Renal pelvis (tissue), 12 donors: ENCODE measurements around the gene GATAD2A. TPM values are rescaled to one million over a fixed set of nuclear protein-coding genes. Genes with fewer than 3 reads are reported as not detected.
"Not testable (repeated sequence)": the region's sequence is repeated elsewhere in the genome, so short reads cannot be mapped to it uniquely, and the experiment has no call there.

Experiments
- DNase-seq: peaks from one replicate; pipeline ENCODE4 v3.0.0-alpha.2; 2013
- long read RNA-seq, 16 experiments: transcript quantifications; one replicate each; lab custom pipeline, GENCODE V29; 2026
- polyA plus RNA-seq, 3 donors: library from polyadenylated mRNA; unstranded; fragments of 120-200 nt; gene quantifications; one replicate each; pipeline ENCODE4 v1.2.1, GENCODE V29; 2013; ENCODE audit not compliant: insufficient read length in 3 of 3

Gene GATAD2A, protein sequence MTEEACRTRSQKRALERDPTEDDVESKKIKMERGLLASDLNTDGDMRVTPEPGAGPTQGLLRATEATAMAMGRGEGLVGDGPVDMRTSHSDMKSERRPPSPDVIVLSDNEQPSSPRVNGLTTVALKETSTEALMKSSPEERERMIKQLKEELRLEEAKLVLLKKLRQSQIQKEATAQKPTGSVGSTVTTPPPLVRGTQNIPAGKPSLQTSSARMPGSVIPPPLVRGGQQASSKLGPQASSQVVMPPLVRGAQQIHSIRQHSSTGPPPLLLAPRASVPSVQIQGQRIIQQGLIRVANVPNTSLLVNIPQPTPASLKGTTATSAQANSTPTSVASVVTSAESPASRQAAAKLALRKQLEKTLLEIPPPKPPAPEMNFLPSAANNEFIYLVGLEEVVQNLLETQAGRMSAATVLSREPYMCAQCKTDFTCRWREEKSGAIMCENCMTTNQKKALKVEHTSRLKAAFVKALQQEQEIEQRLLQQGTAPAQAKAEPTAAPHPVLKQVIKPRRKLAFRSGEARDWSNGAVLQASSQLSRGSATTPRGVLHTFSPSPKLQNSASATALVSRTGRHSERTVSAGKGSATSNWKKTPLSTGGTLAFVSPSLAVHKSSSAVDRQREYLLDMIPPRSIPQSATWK
- polyA plus RNA-seq: 10 to 100 TPM; 48.7 to 61.4 (median 56.4) TPM
- long read RNA-seq, donor 1, partial matches to known transcripts: 0 of 1 reads
- long read RNA-seq, donor 1, other reads (novel, unspliced or antisense): 0 of 1 reads
- long read RNA-seq, donor 2, partial matches to known transcripts: 0 of 1 reads
- long read RNA-seq, donor 2, other reads (novel, unspliced or antisense): 0 of 1 reads
- long read RNA-seq, donor 3, partial matches to known transcripts: 0 of 1 reads
- long read RNA-seq, donor 3, other reads (novel, unspliced or antisense): 0 of 1 reads
- long read RNA-seq, donor 4: 0 reads
- long read RNA-seq, donor 5, partial matches to known transcripts: 25 of 26 reads
- long read RNA-seq, donor 5, other reads (novel, unspliced or antisense): 0 of 26 reads
- long read RNA-seq, donor 6, partial matches to known transcripts: 52 of 52 reads
- long read RNA-seq, donor 6, other reads (novel, unspliced or antisense): 0 of 52 reads
- long read RNA-seq, donor 7, partial matches to known transcripts: 9 of 16 reads
- long read RNA-seq, donor 7, other reads (novel, unspliced or antisense): 7 of 16 reads
- long read RNA-seq, donor 8: 0 reads
- long read RNA-seq, donor 9, partial matches to known transcripts: 59 of 60 reads
- long read RNA-seq, donor 9, other reads (novel, unspliced or antisense): 0 of 60 reads
- long read RNA-seq, donor 10, partial matches to known transcripts: 21 of 21 reads
- long read RNA-seq, donor 10, other reads (novel, unspliced or antisense): 0 of 21 reads
- long read RNA-seq, donor 11, partial matches to known transcripts: 5 of 6 reads
- long read RNA-seq, donor 11, other reads (novel, unspliced or antisense): 0 of 6 reads
- long read RNA-seq, donor 12, partial matches to known transcripts: 66 of 66 reads
- long read RNA-seq, donor 12, other reads (novel, unspliced or antisense): 0 of 66 reads
- long read RNA-seq, donor 13, partial matches to known transcripts: 7 of 7 reads
- long read RNA-seq, donor 13, other reads (novel, unspliced or antisense): 0 of 7 reads
- long read RNA-seq, donor 14: 0 reads
- long read RNA-seq, donor 15: 0 reads
- long read RNA-seq, donor 16: 0 reads

- DNase-seq: peak; percentile 91
Observed at GRCh38 chr19:19404879-19405860, at the start of gene GATAD2A. GATAD2A (plus strand) TSS chr19:19405675; CDS start chr19:19465346, 59,671 bp downstream.

GRCh38 chr19:19356500-19356899, 49.0 kb upstream of the GATAD2A start:
- DNase-seq: no peak

GRCh38 chr19:19356901-19357566, 48.4 kb upstream of the GATAD2A start:
- no peak for DNase-seq

- peak; percentile 79 for DNase-seq
Observed at GRCh38 chr19:19361075-19361594, 44.3 kb upstream of the GATAD2A start.

GRCh38 chr19:19362075-19362474, 43.4 kb upstream of the GATAD2A start:
- DNase-seq: no peak

DNA sequence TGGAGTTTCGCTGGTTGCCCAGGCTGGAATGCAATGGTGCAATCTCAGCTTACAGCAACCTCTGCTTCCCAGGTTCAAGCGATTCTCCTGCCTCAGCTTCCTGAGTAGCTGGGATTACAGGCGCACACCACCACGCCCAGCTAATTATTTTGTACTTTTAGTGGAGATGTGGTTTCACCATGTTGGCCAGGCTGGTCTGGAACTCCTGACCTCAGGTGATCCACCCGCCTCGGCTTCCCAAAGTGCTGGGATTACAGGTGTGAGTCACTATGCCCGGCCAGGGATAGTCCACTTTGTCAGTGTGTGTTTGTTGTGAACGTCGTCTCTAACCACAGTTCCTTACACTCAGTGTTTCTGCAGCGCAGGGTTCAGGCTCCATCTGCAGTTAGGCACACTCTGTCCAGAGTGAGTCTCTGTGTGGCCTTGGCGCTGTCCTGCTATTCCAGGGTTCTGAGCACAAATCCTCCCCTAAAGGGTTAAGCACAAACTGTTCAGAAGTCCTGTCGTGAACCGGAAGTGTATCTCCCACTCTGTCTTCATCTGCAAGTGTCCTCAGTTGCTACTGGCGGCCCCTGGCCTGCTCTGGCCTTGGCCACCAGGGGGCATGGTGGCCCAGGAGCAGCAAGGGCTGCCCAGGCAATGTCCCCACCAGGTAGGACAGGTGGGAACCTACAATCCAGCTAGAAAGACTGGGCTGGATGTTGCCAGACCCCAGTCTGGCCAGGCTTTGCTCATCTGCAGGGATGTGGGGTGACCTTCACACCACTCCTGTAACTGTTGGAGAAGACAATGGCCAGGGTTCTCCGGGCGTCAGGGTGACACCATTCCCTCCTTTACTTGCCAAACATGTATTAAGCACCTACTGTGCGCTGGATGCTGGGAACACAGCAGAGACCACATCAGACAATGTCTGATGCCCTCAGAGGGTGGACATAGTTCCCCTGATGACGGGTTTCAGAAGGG, 38.8 kb upstream of the GATAD2A start:
- DNase-seq: peak; percentile 65

- no peak for DNase-seq
Observed at GRCh38 chr19:19368087-19368486, 37.4 kb upstream of the GATAD2A start.

GRCh38 chr19:19371059-19371458, 34.4 kb upstream of the GATAD2A start:
- no peak for DNase-seq

DNA sequence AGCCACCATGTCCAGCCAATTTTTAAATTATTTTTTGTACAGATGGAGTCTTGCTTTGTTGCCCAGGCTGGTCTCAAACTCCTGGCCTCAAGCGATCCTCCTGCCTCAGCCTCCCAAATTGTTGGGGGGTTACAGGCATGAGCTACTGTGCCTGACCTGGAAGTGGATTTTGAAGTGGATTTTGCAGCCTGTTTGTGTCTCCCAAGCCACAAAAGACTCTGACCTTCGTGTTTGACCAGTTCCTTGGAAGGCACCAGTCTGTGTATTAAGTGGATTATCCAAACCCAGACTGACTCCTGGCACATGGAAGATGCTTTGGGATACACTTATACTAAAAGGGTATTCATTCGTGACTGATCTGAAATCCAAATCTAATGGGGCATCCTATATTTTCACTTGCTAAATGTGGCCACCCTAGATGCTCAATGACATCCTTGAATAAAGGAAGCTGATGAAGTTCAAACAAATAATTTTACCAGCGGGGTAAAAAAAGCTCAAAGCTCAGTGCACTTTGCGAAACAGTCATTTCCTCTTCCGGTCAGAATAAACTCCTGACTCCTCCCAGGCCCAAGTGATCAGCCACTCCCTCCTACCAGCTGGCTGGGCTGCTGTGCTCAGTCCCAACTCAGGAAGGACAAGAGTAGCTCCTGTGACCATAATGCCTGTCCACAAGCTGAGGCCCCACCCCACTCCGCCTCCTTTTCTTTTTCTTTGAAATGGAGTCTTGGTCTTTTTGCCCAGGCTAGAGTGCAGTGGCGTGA, 32.6 kb upstream of the GATAD2A start:
- DNase-seq: no peak

DNA sequence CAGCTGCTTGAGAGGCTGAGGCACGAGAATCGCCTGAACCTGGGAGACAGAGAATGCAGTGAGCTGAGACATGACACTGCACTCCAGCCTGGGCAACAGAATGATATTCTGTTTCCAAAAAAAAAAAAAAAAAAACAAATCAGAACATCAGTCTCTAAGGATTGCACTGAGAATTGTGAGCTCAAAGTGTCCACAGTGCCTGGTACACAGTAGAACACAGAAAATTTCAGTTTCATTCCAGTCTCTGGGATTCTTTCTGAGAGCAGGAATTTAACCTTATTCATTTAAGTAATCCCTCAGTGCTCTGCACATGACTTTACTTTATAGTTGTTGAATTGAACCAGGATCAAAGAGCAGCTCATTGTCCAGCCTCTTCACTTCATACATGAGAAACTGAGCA, 25.9 kb upstream of the GATAD2A start:
- no peak for DNase-seq

GRCh38 chr19:19380316-19380715, 25.2 kb upstream of the GATAD2A start:
- DNase-seq: not testable (repeated sequence)

GRCh38 chr19:19381007-19381926, 24.2 kb upstream of the GATAD2A start:
- no peak for DNase-seq

GRCh38 chr19:19382118-19382517, 23.4 kb upstream of the GATAD2A start:
- no peak for DNase-seq

- DNase-seq: no peak
Observed at GRCh38 chr19:19384486-19384885, 21.0 kb upstream of the GATAD2A start.

- DNase-seq: peak; percentile 99
Observed at GRCh38 chr19:19385131-19385895, 20.2 kb upstream of the GATAD2A start.
